Measurements from ENCODE around the gene CELSR3.

GRCh38 chr3:48631516-48632448 is 30.9 kb downstream of the CELSR3 start:
- TF ChIP-seq CTCF (IDR thresholded peaks at IDR 0.05) (no peak), POLR2AphosphoS5 (IDR thresholded peaks at IDR 0.05; ENCODE audit: low read depth, low read length) (no peak)
